A549 treated with Mapracorat at 1 μM for 4 hours (cell line): ENCODE results near the gene KLHDC7B. TPM values are rescaled to one million over a fixed set of nuclear protein-coding genes. Genes with fewer than 3 reads are reported as not detected.

Experiments
- total RNA-seq: library from RNA; stranded (reverse); fragments of 200-300 nt; extraction: Qiagen RNA extraction; gene quantifications from 5 replicates; pipeline ENCODE4 v1.2.3, GENCODE V29; 2022

Gene KLHDC7B
- 0.03 TPM in 2 of 5 replicates, not detected in the others for total RNA-seq

DNA sequence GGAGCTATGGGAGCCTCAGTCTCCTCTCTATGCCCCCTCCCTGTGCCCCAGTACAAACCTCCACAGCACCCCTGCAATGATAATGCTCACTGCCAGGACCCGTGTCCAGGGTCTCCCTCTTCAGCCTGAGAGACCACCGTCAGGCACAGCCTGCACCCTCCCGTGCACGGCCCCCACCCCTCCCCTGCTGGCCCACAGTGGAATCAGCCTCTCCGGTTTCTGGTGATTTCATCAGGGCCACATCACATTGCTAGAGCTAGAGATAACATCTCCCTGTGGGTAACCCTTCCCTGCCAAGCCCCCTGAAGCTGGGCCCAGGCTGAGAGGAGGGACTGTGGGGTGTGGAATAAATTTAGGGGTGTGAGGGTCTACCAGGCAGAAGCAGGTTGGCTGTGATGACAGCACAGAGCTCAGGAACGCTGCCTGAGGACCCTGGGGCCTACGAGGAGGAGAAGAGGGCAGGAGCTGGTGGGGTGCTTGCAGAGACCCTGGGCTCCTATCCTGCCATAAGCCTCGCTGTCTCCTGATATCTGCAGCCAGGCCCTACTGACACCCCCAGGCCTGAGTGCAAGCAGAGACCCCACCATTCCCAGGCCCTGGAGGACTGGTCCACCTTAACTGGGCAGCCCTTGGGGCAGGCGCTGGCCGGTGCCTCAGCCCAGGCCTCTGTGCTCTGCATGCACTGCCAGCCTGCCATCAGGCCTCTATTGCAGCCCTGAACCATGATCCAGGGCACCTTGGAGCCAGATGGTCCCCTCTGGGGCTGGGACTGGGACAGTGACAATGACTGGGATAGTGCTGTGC lies at the start of gene KLHDC7B:
Gene KLHDC7B, plus strand, starts transcription at position 378 of the 804 bp plus-strand sequence. Its CDS starts 345 bp downstream, at position 723.

DNA sequence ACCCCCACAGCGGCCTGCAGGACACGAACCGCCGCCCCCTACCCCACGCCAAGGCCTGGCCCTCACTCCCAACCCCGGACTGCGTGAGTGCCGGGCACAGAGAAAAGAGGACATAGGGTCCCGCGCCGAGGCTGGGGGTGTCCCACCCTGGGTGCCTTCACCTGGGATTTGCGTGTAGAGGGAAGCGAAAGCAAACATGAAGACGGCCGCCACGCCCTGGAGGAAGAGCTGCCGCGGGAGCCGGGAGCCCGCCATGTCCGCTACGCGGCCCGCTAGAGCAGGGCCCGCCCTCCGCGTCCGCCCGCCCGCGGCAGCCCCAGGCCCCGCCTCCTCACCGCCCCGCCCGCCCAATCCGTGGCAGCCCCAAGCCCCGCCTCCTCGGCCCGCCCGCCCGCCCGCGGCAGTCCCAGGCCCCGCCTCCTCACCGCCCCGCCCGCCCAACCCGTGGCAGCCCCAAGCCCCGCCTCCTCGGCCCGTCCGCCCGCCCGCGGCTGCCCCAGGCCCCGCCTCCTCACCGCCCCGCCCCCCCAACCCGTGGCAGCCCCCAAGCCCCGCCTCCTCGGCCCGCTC lies 38.2 kb upstream of the KLHDC7B start, which contains the start of gene LMF2:
Gene LMF2, minus strand, starts transcription at position 282 of the 570 bp plus-strand sequence. Its CDS starts 27 bp downstream, at position 255.

DNA sequence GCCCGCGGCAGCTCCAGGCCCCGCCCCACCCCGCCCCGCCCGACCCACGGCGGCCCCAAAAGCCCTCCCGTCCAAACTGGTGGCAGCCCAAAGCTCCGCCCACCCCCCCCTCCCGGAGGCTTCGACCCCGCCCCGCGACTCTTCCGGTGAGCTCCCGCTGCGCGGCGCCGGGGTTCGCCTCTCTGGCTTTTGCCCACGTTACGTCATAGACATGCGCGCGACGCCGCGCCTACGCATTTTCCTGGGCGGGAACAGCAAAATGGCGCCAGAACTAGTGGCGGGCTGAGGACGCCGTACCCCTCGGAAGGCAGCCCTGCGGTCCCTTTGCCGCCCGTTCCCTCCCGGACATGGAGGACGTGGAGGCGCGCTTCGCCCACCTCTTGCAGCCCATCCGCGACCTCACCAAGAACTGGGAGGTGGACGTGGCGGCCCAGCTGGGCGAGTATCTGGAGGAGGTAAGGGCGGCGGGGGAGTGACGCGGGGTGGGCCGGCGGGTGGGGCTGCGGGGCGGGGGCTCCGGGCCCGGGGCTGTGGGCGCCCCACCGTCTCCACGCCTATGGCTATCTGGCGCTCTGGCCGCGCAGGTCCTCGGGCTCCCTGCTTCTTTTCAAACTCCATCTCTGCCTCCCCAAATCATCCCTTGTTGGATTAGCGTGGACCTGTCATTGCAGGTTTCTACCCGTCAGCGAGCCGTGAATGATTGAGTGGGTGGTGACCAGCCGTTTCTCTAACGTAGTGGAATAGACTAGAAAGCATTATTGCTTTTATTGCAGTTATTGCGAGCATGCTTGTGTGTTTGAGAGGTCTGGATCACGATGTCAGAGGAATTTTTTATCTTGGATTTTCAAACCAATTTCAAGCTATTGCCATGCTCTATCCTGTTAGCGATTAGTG lies 37.5 kb upstream of the KLHDC7B start, which contains the start of gene NCAPH2:
Gene NCAPH2, plus strand, starts transcription at position 234 of the 894 bp plus-strand sequence. Its CDS starts 114 bp downstream, at position 348.

DNA sequence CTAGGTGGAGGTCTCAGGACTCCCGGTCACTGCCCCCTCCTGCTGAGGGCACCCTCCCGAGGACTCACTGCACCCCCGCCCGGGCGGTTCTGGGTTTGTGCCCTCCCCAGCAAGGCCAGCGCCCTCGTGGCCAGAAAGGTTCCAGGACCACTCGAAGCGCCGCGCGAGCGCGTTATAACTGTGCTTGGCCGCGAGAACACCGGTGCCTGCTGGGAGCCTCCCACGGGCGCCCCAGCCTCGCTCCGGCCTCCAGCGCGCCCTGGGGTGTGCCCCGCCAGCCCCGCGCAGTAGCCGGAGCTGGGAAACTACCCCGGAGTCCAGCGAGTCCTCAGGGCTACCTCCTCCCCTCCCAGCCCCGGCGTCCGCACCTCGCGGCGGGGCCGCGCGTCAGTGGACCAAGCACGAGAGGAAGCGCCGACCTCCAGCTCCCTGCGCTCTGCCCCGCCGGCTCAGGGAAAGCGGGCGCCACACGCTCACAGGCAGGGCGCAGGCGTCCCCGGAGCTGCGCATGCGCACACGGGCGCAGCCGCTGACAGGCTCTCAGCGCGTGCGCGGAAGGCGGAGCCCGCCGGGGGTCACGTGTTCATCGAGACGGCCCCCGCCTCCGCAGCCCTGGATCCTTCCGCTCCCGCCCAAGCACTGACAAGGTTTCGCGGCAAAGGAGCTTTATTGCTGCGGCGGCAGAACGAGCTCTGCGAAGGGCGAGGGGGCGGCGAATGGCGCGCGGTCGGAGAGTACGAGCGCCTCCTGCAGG lies 20.4 kb upstream of the KLHDC7B start, which contains the start of gene SCO2:
Gene SCO2, minus strand, starts transcription at position 495 of the 754 bp plus-strand sequence. CDS start 1,187 bp downstream, outside the sequence.

DNA sequence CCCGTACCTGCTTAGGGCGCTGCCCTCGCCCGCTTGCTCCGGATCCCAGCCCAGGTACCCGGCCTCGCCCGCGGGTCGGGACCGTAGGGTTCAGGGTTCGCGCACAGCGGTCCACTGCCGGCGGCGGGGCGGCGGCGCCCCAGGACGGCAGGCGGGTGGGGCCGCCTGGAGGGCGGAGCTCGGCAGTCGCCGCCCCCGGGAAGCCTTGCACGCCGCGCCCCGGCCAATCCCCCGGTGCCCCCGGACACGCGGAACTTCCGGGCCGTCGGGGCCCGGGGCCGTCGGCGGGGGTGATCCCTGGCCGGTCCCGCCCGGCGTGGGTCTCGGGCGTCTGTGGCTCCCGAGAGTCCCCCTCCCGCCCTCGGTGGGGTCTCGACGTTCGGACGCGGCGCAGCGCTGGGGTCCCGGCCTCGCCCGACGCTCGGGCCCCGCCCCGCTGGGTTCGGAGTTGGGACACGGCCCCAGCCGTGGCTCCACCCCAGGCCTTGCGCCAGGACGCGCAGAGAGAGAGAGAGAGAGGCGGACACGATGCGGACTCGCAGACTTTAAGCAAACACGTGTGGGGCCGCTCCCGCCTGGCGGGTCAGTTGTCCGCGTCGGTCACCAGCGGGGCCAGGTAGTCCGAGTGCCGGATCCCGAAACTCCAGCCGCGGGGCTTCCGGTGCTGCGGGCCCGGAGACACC lies 15.7 kb upstream of the KLHDC7B start, which contains the start of gene TYMP:
Gene TYMP, minus strand, starts transcription at position 116 of the 683 bp plus-strand sequence. CDS start 303 bp downstream, outside the sequence.

DNA sequence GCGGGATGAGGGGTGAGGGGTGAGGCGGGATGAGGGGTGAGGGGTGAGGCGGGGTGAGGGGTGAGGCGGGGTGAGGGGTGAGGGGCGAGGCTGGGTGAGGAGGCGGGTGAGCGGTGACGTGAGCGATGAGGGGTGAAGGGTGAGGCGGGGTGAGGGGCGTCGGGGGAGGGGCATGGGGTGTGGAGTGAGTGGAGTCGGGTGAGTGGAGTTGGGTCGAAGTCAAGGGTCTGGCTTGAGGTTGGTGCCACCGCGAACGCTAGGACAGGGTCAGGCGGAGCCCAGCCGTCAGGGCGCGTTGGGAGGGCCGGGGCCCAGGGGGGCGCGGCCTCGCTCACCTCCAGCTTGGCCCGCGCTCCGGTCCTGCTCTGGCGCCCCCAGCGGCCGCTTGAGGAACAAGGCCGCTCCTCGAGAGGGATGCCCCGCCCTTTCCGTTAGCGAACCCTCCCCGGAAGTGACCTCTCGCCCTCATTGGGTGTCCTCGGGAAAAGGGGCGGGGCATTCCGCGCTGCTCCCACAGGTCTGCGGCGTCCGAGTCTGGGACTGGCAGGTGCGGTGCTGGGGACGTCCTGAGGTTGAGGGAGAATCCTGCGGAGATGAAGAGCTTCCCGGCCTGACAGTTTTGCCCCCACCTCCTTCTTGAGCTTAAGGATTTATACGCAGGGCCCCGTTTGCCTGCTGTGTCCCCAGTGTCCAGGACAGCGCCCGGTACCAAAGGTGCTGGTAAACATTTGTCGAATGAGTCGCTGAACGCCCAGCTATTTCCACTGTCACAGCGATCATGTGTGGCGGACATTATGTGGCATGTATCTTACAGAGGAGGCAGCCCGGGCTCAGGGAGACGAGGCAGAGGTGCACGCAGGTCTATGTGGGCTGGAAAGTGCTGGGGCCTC lies 17.1 kb downstream of the KLHDC7B start, which contains the start of gene SYCE3:
Gene SYCE3, minus strand, starts transcription at position 397 of the 890 bp plus-strand sequence. CDS start 6,514 bp downstream, outside the sequence.

DNA sequence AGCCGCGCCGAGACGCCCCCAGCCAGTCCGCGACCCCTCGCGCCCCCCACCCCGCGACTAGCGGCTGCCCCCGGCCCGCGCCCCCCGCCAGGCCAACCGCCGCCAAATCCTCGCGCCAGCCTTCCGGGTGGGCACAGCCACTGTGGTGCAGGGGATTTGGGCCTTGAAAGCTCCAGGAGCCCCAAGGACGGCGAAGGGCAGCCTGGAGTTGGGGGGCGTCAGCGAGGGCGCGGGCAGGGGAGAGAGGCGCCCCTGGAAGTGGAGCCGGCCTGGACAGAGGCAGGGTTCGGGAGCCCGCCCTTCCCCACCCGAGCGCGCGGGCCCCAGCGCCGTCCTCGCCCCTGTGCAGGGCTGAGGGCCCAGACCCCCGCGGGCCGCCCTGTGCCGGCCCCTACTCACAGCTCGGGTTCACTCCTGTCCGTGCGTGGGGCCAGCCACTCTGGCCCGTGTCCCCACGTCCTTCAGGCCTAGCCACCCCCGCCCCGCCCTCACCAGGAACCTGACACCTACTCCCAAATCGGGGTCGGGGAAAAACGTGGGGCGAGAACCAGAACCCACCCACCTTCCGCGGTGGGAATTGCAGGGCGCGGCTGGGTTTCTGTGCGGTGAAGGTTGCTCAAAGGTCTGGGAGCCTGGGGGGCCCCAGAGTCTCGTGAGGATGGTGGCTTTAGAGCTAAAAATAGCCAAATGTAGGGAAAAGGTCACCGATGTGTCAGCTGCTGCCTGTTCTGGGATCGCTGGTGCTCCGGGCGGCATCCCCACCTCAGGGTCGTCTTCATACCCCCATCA lies 32.5 kb downstream of the KLHDC7B start, which contains the start of gene CPT1B:
Gene CPT1B, minus strand, starts transcription at position 441 of the 789 bp plus-strand sequence. CDS start 512 bp downstream, outside the sequence.

DNA sequence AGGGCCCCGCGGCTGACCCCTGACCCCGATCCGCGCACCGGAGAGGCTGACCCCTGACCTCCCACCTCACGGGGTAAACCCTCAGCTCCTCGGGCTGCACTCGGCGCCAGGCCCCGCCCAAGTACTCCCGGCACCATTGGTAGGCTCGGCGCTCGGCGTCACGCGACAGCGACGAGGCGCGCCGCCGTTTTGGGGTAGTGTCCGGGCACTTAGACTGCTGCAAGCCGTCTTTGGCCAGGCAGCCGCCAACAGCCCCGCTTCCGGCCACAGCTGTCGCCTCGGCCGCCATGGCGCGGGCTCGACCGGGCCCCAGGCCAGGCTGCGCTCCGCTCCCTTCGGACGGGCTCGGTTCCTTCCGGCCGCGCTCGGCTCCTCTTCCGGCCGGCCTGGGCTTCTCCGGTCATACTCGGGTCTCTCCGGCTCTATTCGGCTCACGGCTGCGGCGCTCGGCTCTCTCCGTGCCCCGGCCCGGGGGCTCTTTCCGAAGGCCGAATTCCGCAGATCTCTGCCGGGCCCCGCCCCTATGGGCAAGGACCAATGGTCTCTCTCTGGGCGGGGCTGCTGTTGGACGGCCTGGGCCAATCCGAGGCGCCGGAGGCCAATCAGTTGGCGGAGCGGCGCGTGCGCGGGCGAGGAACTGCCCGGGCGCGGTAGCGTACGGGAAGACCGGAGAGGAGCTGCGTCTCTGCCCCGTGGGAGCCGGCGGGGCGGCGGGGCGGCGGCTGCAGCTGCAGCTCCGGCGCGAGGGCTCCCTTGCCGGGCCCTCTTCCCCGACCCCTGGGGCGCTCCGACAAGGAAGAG lies 37.0 kb downstream of the KLHDC7B start, which contains the start of gene CHKB:
Gene CHKB, minus strand, starts transcription at position 357 of the 801 bp plus-strand sequence. Its CDS starts 68 bp downstream, at position 289.

DNA sequence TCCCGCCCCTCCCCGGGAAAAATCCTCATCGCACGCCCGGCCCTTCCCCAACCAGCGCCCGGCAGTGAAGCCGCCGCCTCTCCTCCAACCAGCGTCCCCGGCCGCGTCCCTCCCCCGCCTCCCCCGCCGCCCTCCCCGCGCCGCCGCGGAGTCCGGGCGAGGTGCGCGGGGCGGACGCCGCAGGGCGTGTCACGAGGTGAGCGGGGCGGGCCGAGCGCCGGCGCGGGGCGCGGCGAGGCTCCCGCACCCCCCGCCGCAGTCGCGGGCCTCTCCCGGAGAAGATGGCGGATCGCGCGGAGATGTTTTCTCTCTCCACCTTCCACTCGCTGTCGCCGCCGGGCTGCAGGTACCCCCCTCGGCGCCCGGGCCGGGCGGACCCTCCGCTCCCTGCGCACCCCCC lies 54.8 kb downstream of the KLHDC7B start, which contains the start of gene MAPK8IP2:
Gene MAPK8IP2, plus strand, starts transcription at position 256 of the 400 bp plus-strand sequence. Its CDS starts 26 bp downstream, at position 282.

Other genes with a start within 250 kb of the KLHDC7B start
- 86.0 to 120 TPM (median 115 TPM) in 5 replicates for gene PLXNB2, start 238.3 kb upstream of the KLHDC7B start, total RNA-seq
- 2.4 to 5.1 TPM (median 2.7 TPM) in 5 replicates for gene DENND6B, start 218.9 kb upstream of the KLHDC7B start, total RNA-seq
- 9.1 to 14.9 TPM (median 12.3 TPM) in 5 replicates for gene PPP6R2, start 202.6 kb upstream of the KLHDC7B start, total RNA-seq
- 16.7 to 25.8 TPM (median 24.6 TPM) in 5 replicates for gene SBF1, start 70.9 kb upstream of the KLHDC7B start, total RNA-seq
- gene ADM2, start 64.4 kb upstream of the KLHDC7B start, total RNA-seq, result 0.44 to 0.68 TPM (median 0.51 TPM) in 5 replicates
- 0.11 TPM in 1 of 5 replicates, not detected in the others for gene MIOX, start 59.0 kb upstream of the KLHDC7B start, total RNA-seq
- gene LMF2, start 38.2 kb upstream of the KLHDC7B start, total RNA-seq, result 33.1 to 55.0 TPM (median 49.4 TPM) in 5 replicates
- 30.2 to 41.7 TPM (median 38.7 TPM) in 5 replicates for gene NCAPH2, start 37.7 kb upstream of the KLHDC7B start, total RNA-seq
- 3.8 to 10.3 TPM (median 5.2 TPM) in 5 replicates for gene SCO2, start 20.3 kb upstream of the KLHDC7B start, total RNA-seq
- gene TYMP, start 15.9 kb upstream of the KLHDC7B start, total RNA-seq, result 10.2 to 20.7 TPM (median 19.5 TPM) in 5 replicates
- gene SYCE3, start 17.0 kb downstream of the KLHDC7B start, total RNA-seq, result 0.45 TPM in 1 of 5 replicates, not detected in the others
- gene CPT1B, start 32.5 kb downstream of the KLHDC7B start, total RNA-seq, result 9.6 to 15.8 TPM (median 12.3 TPM) in 5 replicates
- 15.1 to 24.1 TPM (median 18.2 TPM) in 5 replicates for gene CHKB, start 37.0 kb downstream of the KLHDC7B start, total RNA-seq
- 2.2 to 4.4 TPM (median 3.6 TPM) in 5 replicates for gene MAPK8IP2, start 54.9 kb downstream of the KLHDC7B start, total RNA-seq
- 17.8 to 24.1 TPM (median 22.4 TPM) in 5 replicates for gene ARSA, start 82.3 kb downstream of the KLHDC7B start, total RNA-seq
- gene SHANK3, start 126.9 kb downstream of the KLHDC7B start, total RNA-seq, result 2.7 to 5.5 TPM (median 4.5 TPM) in 5 replicates
- gene ACR, start 192.3 kb downstream of the KLHDC7B start, total RNA-seq, result not detected in 5 replicates
- gene RABL2B, start 237.7 kb downstream of the KLHDC7B start, total RNA-seq, result 16.1 to 23.5 TPM (median 19.2 TPM) in 5 replicates